Right atrium auricular region (tissue), 2 donors: Measurements from ENCODE around the gene ARHGEF7. TPM values are rescaled to one million over a fixed set of nuclear protein-coding genes. Genes with fewer than 3 reads are reported as not detected.

Source experiments
- DNase-seq: peaks from one replicate; pipeline ENCODE4 v3.0.0-alpha.2; 2019; ENCODE audit warnings: low spot score
- H3K27ac ChIP-seq, 2 donors: fragments of 200-600 bp; sonication (generic); 1 replicate in 1 of 2; 2 replicates in 1 of 2; pipeline ENCODE4 v1.5.1; 2016 to 2019
- H3K27me3 ChIP-seq, 2 donors: fragments of 200-600 bp; sonication (generic); one replicate each; pipeline versions ENCODE4 v1.5.1 to v1.6.0; 2017 to 2019
- H3K36me3 ChIP-seq: fragments of 200-600 bp; sonication (generic); one replicate; pipeline ENCODE4 v1.5.1; 2016
- H3K4me1 ChIP-seq, 2 donors: fragments of 200-600 bp; sonication (generic); one replicate each; pipeline versions ENCODE4 v1.5.1 to v1.6.0; 2017 to 2019
- H3K4me3 ChIP-seq, 2 donors: fragments of 200-600 bp; sonication (generic); 1 replicate in 1 of 2; 2 replicates in 1 of 2; pipeline ENCODE4 v1.5.1; 2017 to 2019; ENCODE audit warnings: mild to moderate bottlenecking in 1 of 2, moderate library complexity in 1 of 2
- H3K9me3 ChIP-seq, 2 donors: fragments of 200-600 bp; sonication (generic); one replicate each; pipeline ENCODE4 v1.5.1; 2019
- total RNA-seq, 2 donors: library from RNA; depleted of rRNA; stranded (reverse); fragments of >200 nt; gene quantifications; one replicate each; pipeline ENCODE4 v1.1.0, GENCODE V29; 2016
- TF ChIP-seq, protein P1 (sequence below), 2 donors: fragments of 200-600 bp; sonication (generic); IDR thresholded peaks; one replicate each; pipeline ENCODE4 v1.5.1; 2019; ENCODE audit warnings: antibody characterized with exemption in 2 of 2

Gene ARHGEF7
- total RNA-seq, 2 donors from 2014 or later, result 27.8 to 36.9 TPM

DNA sequence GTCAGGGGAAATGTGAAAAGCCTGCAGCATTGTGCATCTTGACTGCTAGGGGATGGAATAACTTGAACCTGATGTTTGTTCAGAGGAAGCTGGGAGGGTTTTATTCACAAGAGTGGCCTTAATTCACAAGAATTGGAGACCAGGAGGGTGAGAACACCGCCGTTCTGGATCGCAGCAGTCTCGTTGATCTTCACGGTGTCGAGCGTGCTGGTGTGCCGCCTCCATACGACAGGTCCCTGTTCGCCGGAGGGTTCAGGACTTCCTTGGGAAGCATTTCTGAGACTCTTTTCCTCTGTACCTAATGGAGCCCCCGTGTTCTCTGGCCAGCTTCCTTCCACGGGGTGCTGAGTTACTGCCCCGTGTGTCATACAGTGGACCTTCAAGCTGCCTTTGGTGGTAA lies 66.9 kb downstream of the ARHGEF7 start:
- TF ChIP-seq, protein P1, sequence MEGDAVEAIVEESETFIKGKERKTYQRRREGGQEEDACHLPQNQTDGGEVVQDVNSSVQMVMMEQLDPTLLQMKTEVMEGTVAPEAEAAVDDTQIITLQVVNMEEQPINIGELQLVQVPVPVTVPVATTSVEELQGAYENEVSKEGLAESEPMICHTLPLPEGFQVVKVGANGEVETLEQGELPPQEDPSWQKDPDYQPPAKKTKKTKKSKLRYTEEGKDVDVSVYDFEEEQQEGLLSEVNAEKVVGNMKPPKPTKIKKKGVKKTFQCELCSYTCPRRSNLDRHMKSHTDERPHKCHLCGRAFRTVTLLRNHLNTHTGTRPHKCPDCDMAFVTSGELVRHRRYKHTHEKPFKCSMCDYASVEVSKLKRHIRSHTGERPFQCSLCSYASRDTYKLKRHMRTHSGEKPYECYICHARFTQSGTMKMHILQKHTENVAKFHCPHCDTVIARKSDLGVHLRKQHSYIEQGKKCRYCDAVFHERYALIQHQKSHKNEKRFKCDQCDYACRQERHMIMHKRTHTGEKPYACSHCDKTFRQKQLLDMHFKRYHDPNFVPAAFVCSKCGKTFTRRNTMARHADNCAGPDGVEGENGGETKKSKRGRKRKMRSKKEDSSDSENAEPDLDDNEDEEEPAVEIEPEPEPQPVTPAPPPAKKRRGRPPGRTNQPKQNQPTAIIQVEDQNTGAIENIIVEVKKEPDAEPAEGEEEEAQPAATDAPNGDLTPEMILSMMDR (IDR thresholded peaks at IDR 0.05), result no peak
- Histone ChIP-seq H3K9me3 (no peaks in the 10 kb centered on the region), H3K4me1 (peaks cover 0 to 62% of the 10 kb centered on the region in 2 donors), H3K36me3 (no peaks in the 10 kb centered on the region), H3K4me3 (no peak overlapping the region), H3K27ac (no peak overlapping the region), H3K27me3 (no peaks in the 10 kb centered on the region)
- DNase-seq, result no peak

DNA sequence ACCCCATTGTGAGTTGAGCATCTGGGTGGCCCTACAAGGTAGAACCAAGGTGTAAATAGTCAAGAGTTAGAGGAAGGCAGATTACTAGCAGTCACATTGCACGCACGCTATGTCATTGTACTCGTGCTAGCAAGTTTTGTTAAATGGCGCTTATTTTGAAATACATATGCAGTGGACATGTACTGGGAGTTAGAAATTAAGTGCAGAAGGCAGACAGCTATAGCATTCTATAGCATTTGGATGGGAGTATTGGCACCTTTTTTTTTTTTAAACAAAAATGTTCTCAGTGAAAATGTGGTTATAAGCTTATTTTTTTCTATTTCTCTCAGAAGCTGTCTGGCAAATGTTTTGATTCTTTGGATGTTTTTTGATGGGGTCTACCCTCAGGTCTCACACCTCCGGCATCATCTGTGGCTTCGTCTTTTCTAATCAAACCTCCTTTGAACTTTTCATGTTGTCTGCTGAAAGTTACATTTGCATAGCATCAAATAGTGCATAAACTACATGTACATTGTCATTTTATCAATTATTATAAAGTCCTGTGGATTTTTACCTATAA lies 68.1 kb downstream of the ARHGEF7 start:
- no peaks in the 10 kb centered on the region for H3K9me3 ChIP-seq
- TF ChIP-seq, protein P1 (IDR thresholded peaks at IDR 0.05), result no peak
- no peaks in the 10 kb centered on the region for H3K36me3 ChIP-seq
- no peak overlapping the region for H3K4me3 ChIP-seq
- no peak for DNase-seq
- H3K27ac ChIP-seq, result no peak overlapping the region
- H3K27me3 ChIP-seq, result no peaks in the 10 kb centered on the region
- peaks cover 0 to 62% of the 10 kb centered on the region in 2 donors for H3K4me1 ChIP-seq

DNA sequence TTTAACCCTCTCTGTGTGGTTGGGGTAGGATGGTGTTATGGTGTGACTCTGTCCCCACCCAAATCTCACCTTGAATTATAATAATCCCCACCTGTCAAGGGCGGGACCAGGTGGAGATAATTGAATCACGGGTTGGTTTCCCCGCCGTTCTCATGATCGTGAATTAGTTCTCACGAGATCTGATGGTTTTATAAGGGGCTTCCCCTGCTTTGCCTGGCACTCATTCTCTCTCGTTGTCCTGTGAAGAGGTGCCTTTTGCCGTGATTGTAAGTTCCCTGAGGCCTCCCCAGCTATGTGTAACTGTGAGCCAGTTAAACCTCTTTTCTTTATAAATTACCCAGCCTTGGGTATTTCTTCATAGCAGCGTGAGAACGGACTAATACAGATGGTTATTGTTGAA lies 68.8 kb downstream of the ARHGEF7 start:
- no peak for DNase-seq
- Histone ChIP-seq H3K36me3 (no peaks in the 10 kb centered on the region), H3K27me3 (no peaks in the 10 kb centered on the region), H3K4me1 (peaks cover 0 to 62% of the 10 kb centered on the region in 2 donors), H3K9me3 (no peaks in the 10 kb centered on the region), H3K4me3 (no peak overlapping the region), H3K27ac (peak overlapping the region; percentile 64)
- TF ChIP-seq, protein P1 (IDR thresholded peaks at IDR 0.05), result no peak

DNA sequence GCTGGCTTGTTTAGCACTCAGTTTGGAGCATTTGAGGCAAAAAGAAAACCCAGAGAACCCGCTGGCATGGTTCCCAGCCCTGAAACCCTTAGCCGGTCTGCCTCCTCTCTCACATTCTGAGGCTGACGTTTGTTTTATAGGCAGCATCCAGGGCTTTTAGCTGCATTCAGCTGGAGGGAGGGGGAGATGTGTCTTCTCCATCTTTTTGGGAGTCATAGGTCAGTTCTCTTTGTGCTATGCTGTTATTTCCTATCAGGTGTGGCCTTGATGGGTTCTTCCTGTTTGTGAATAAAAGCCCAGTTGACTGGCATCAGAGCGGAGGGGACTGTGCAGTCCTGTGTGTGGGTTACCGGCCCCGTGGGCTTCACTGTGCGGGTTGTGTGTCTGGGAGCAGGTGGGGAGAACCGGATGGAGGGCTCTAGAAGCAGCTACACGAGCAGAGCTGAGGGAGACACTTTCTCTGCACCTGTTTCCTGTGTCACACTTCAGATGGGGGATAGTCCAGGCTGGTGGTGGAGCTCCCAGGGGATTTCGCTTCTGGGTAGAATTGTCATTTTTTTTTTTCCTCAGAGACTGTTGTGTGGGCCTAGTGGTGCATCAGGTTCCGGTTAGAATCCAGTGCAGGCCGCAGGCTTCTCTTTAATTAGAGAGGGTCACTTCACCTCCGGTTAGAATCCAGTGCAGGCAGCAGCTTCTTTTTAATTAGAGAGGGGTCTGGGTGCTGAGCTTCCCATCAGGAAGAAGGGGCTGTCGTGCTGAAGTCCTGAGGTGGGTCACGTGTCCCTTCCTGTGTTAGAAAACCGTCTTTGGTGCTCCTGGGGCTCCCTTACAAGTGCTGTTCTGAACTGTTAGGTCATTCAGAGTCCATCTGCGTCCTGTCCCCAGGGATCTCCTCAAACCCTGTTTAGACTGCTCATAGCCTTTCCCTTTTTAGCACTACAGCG lies 69.6 kb downstream of the ARHGEF7 start:
- H3K4me3 ChIP-seq, result no peak overlapping the region
- TF ChIP-seq, protein P1 (IDR thresholded peaks at IDR 0.05), result no peak
- H3K27me3 ChIP-seq, result no peaks in the 10 kb centered on the region
- no peak for DNase-seq
- peak overlapping the region; percentile 64 for H3K27ac ChIP-seq
- peaks cover 0 to 64% of the 10 kb centered on the region in 2 donors for H3K4me1 ChIP-seq
- no peaks in the 10 kb centered on the region for H3K9me3 ChIP-seq
- H3K36me3 ChIP-seq, result no peaks in the 10 kb centered on the region

DNA sequence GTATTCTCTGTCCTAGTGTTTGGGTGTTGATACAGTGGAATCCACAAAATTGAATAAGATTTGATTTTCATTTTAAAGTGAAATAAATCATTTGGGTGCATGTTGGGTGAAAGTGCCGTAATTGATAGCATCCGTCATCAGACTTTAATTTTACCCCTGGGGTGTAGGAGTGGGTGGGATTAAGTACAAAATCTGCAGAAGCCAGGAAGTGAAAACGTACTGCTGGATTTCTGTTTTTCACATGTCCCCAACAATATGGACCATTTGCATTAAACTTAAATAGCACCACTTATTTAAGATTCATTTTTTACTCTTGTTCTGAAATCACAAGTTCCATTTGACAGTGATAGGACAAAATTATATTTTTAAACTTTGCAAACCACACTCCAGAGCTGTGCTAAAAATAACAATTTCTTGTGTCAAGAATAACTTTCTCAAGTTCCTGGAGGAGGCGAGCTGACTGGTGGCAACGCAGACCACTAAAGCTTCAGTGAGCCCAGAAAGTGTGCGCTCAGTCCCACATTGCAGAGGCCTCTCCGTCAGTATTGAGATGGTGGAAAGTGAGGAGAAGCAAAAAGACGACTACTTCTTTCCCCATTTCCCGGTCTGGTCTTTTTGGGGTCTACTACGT lies 71.3 kb downstream of the ARHGEF7 start:
- peak overlapping the region; percentile 64 for H3K27ac ChIP-seq
- peaks cover 0 to 61% of the 10 kb centered on the region in 2 donors for H3K4me1 ChIP-seq
- no peaks in the 10 kb centered on the region for H3K27me3 ChIP-seq
- no peak overlapping the region for H3K4me3 ChIP-seq
- TF ChIP-seq, protein P1 (IDR thresholded peaks at IDR 0.05), result no peak
- DNase-seq, result no peak
- no peaks in the 10 kb centered on the region for H3K9me3 ChIP-seq
- H3K36me3 ChIP-seq, result no peaks in the 10 kb centered on the region
